ENCODE measurements around the gene C18orf54.

The C18orf54 gene

GRCh38 chr18:54387631-54388030 lies 29.9 kb downstream of the C18orf54 start:
- no peak for DNase-seq

DNA sequence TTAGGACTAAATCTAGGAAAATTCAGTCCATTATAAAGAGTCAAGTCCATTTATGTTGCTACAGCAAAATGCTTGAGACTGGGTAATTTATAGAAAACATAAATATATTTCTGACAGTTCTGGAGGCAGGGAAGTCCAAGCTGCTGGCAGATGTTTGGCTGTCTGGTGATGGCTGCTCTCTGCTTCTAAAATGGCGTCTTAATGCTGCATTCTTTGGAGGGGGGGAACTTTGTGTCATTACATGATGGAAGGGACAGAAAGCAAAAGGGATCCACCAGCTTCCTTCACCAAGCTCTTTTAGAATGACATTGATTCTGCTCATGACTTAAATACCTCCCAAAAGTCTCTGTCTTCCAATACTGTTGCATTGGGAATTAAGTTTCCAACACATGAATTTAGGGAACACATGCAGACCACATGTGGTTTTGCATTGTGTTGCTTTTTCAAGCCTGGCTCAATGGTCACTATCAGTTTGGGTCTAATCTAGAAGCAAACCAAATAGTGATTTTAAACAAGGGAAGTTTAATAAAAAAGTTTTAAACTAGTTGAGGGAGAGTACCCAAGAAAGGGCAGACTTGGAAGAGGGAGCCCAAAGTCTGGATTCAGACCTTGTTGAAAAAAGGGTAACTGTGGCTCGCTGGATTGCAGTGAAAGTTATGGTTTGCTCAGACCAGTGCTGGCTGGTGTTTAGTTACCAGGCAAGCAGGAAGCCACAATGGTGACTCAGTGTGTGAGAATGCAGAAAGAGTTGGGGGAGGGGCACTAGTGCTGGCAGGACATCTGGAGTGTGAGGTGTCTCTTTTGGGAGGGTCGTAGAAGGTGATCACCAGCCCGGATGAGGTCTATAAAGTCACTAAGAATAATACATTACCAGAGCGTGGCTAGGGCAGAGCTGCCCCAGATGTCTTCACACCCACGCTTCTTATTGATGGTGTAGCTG lies 30.8 kb downstream of the C18orf54 start:
- DNase-seq: no peak

DNA sequence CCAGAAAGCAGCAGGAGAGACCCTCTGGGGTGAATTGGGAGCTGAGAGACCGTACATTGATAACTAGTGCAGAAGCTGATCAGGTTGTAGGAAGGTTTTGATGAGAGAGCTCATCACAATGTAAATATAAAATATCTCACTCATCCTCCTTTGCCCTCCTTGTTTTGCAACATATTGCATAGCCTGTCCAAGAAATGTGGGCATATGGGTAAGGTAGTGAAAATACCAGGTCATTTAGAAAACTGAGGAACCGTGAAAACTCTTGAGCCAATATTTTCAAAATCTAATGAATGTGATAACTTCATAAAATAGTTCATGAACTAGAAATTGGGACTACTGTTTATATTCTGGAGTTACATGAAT lies 31.4 kb downstream of the C18orf54 start:
- DNase-seq: no peak

DNA sequence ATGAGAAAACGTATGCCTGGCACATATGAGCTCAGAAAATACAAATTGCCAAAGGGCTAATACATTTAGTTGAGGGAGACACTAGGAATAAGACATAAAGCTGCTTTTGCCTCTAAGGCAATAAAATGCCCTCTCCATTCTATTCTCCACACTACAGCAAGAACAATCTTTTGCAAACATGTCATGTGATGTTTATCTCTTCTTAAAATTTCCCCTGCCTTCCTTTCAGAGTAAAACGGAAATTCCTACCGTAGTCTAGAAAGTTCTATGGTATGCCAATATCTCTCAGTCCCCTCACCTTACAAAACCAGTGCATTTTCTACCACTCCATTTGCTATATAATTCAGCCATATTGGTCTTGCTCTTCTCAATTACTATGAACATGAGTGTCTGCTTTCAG lies 33.1 kb downstream of the C18orf54 start:
- DNase-seq: no peak

DNA sequence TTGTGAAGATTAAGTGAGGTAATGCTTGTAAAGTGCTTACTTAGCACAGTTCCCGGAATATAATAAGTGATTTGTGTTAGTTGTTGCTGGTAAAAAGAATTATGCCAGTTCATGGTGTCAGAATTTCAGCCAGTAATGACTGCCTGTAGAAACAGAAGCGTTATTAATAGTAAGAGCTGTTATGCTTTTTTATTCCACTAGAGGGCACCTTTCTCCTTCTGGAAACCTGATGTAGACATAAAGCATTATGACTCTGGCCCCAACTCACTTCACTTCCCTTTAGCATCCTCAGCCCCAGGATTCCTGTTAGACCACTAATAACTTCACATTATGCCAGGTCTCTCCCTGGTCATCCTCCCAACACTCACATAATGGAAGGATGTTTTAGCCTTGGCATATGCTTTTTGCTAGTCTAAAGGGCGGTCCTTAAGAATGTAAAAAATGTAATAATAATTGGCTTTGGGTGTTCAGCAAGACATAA lies 34.9 kb downstream of the C18orf54 start:
- peak; percentile 20 to 74 for DNase-seq

DNA sequence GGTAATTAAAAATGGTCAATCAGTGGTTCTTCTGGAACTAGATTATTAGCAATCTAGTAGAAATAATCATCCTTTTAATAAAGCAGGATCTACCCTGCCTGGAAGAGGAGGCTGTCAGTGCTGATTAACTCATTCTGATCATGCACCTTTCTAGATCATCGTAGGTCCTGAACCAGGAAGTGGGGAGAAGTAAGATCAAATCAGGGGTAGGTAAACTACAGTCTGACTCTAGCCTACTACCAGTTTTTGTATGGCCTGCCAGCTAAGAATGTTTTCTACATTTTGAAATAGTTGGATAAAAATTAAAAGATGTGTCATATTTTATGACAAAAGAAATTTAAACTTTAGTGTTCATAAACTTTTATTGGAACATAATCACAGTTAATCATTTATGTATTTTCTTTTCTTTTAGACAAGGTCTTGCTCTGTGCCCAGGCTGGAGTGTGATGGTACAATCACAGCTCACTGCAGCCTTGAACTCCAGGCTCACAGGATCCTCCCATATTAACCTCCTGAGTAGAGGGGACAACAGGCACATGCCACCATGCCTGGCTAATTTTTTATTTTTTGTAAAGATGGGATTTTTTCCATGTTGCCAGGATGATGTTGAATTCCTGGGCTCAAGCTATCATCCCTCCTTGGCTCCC lies 36.1 kb downstream of the C18orf54 start:
- DNase-seq: no peak

GRCh38 chr18:54396760-54397159 lies 39.1 kb downstream of the C18orf54 start:
- no peak for DNase-seq

DNA sequence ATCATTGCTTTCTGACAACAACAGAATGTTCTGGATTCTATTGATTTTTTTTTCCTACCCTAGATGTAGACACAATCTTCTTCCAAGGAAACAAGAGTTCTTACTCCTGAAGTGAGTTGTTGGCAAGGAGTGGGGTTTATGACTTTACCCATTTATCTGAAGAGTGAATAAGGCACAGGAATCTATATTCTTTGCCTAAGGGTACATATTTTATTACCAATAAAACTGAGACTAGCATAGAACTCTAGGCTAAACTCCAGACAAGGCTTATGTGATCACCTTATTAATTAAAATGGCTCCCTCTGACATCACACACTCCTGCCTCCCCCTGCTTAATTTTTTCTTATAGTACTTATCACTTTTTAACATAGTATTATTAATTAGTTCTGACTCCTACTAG lies 47.6 kb downstream of the C18orf54 start:
- no peak for DNase-seq

DNA sequence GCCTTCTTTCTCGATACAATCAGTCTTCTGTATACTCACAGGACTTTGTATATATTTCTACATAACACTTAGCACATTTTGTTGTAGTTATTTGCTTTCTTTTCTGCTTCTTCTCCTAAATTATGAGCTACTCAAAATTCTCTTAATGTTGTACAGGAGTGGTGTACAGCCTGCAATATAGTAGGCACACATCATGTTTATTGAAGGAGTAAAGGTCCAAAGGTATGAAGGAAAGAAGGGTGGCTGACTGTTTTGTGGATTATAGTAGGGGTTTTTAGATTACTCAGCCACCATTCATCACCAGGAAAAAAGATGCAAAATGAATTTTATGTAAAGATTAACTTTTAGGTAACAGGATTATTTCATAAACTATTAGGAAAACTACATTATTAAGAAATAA lies 54.1 kb downstream of the C18orf54 start:
- no peak for DNase-seq

GRCh38 chr18:54415086-54415485 lies 57.4 kb downstream of the C18orf54 start:
- DNase-seq: no peak

- no peak for DNase-seq
Observed at GRCh38 chr18:54416436-54416835, 58.7 kb downstream of the C18orf54 start.

GRCh38 chr18:54423831-54424230 lies 66.1 kb downstream of the C18orf54 start:
- no peak for DNase-seq

- no peak for DNase-seq
Observed at GRCh38 chr18:54426085-54426665, 68.5 kb downstream of the C18orf54 start.

Data from NCI-H524 (cell line).